Tibial artery (tissue), 4 donors: ENCODE measurements around the gene ERGIC1.
A peak's percentile ranks its signal among the peaks of the same experiment; 100 is the strongest.

Source experiments
- DNase-seq, 2 donors: peaks; one replicate each; pipeline ENCODE4 v3.0.0-alpha.2; 2019
- H3K27ac ChIP-seq, 2 donors: fragments of 200-600 bp; sonication (generic) in 1 of 2; 1 replicate in 1 of 2; 2 replicates in 1 of 2; pipeline ENCODE4 v1.5.1; 2018 to 2019; ENCODE audit warnings: mild to moderate bottlenecking in 1 of 2
- H3K27me3 ChIP-seq, 2 donors: fragments of 200-600 bp; sonication (generic) in 1 of 2; one replicate each; pipeline versions ENCODE4 v1.5.1 to v1.6.0; 2016 to 2019
- H3K36me3 ChIP-seq, 3 donors: fragments of 200-600 bp; sonication (generic) in 2 of 3; one replicate each; pipeline ENCODE4 v1.5.1; 2016 to 2019; ENCODE audit warnings: mild to moderate bottlenecking in 2 of 3
- H3K4me1 ChIP-seq, 4 donors: fragments of 200-600 bp; sonication (generic) in 2 of 4; 1 replicate in 3 of 4; 2 replicates in 1 of 4; pipeline ENCODE4 v1.5.1; 2016 to 2019
- H3K4me3 ChIP-seq, 2 donors: fragments of 200-600 bp; sonication (generic) in 1 of 2; 1 replicate in 1 of 2; 2 replicates in 1 of 2; pipeline ENCODE4 v1.5.1; 2018 to 2019; ENCODE audit warnings: mild to moderate bottlenecking in 2 of 2
- H3K9me3 ChIP-seq, 3 donors: fragments of 200-600 bp; sonication (generic) in 1 of 3; one replicate each; pipeline ENCODE4 v1.5.1; 2016 to 2019
- intact Hi-C: fragments of 100-400 bp; cut with DNase I; formaldehyde crosslinking; loops from one replicate; pipeline ENCODE4 v1.15.0; 2023; ENCODE audit warnings: low total_unique reads
- TF ChIP-seq, protein P1 (sequence below), 2 experiments: fragments of 200-600 bp in 1 of 2; fragments of 450-650 bp in 1 of 2; IDR thresholded peaks; one replicate each; pipeline ENCODE4 v1.5.1; 2017 to 2019; ENCODE audit warnings: antibody characterized with exemption in 2 of 2, mild to moderate bottlenecking in 1 of 2, moderate library complexity in 1 of 2

The ERGIC1 gene

DNA sequence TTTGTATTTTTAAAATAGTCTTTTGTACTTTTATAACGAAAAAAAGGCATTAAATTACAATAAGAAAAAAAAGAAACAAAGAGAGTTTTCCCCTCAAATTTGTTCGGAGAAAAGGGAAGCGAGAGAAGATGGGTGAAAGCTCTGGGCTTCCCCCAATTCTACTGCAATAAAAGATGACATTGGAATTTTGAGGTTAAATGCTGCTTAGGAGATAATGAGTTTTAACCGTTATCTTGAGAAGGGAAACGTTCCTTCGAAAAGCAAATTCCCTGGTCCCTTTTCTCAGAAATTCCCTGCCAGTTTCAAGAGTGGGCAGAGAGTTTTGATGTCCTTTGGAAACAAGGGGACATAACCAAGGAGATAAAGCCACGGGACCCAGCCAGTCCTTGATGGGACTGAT, 18.4 kb upstream of the ERGIC1 start:
- no peaks in the 10 kb centered on the region for H3K9me3 ChIP-seq
- H3K36me3 ChIP-seq: no peaks in the 10 kb centered on the region
- peaks cover 0 to 7% (median 0%) of the 10 kb centered on the region in 4 donors for H3K4me1 ChIP-seq
- H3K27ac ChIP-seq: no peak overlapping the region
- TF ChIP-seq, protein P1, sequence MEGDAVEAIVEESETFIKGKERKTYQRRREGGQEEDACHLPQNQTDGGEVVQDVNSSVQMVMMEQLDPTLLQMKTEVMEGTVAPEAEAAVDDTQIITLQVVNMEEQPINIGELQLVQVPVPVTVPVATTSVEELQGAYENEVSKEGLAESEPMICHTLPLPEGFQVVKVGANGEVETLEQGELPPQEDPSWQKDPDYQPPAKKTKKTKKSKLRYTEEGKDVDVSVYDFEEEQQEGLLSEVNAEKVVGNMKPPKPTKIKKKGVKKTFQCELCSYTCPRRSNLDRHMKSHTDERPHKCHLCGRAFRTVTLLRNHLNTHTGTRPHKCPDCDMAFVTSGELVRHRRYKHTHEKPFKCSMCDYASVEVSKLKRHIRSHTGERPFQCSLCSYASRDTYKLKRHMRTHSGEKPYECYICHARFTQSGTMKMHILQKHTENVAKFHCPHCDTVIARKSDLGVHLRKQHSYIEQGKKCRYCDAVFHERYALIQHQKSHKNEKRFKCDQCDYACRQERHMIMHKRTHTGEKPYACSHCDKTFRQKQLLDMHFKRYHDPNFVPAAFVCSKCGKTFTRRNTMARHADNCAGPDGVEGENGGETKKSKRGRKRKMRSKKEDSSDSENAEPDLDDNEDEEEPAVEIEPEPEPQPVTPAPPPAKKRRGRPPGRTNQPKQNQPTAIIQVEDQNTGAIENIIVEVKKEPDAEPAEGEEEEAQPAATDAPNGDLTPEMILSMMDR (IDR thresholded peaks at IDR 0.05): no peak
- no peak for DNase-seq
- intact Hi-C loops: no loop called here
- H3K4me3 ChIP-seq: no peak overlapping the region
- H3K27me3 ChIP-seq: no peaks in the 10 kb centered on the region

DNA sequence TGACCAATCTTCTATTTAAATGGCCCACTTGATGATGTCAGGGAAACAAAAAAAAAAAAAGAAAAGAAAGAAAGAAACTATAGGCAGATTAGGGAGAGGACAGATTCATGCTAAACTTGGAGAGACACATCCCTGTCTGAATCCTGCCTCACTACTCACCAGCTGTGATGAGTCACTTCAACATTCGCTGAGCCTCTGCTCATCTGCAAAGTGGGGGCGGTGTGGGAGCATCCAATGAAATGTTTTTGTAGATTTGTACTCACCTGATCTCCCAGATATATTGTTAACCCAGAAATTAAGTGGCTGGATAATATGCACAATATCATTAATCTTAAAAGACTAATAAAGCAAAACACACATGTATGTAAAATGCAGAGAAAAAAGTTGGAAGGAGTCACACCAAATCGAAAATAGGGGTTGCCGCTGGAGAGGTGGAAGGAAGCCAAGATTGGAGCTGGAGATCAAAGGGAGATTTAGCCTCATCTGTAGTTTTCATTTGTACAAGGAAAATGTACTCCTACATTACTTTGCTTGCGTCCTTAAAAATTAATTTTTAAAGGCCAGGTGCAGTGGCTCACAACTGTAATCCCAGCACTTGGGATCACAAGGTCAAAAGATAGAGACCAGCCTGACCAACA, 17.0 kb upstream of the ERGIC1 start:
- H3K27me3 ChIP-seq: no peaks in the 10 kb centered on the region
- peak in 1 of 2 donors; percentile 12 for DNase-seq
- H3K36me3 ChIP-seq: no peaks in the 10 kb centered on the region
- peaks cover 0 to 7% (median 0%) of the 10 kb centered on the region in 4 donors for H3K4me1 ChIP-seq
- no peak overlapping the region for H3K4me3 ChIP-seq
- TF ChIP-seq, protein P1 (IDR thresholded peaks at IDR 0.05): no peak
- H3K9me3 ChIP-seq: no peaks in the 10 kb centered on the region
- intact Hi-C loops: no loop called here
- no peak overlapping the region for H3K27ac ChIP-seq

DNA sequence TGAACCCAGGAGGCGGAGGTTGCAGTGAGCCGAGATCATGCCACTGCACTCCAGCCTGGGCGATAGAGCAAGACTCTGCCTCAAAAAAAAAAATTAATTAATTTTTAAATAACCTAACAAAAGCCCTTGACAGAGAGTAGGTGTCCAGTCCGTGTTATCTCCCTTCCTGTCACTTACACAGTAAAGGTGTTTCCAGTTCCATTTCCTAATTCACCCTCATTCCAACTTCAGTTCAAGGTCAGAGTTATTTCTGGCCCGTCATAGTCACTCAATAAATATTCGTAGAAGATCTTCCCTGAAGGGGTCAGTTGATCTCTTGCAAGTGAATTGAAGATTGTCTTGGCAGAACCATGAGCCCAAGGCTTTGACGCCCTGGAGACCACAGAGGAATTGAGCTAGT, 16.4 kb upstream of the ERGIC1 start:
- H3K27me3 ChIP-seq: no peaks in the 10 kb centered on the region
- no peak overlapping the region for H3K27ac ChIP-seq
- H3K4me3 ChIP-seq: no peak overlapping the region
- no peaks in the 10 kb centered on the region for H3K36me3 ChIP-seq
- no peaks in the 10 kb centered on the region for H3K9me3 ChIP-seq
- no peak for DNase-seq
- TF ChIP-seq, protein P1 (IDR thresholded peaks at IDR 0.05): no peak
- intact Hi-C loops: no loop called here
- peaks cover 0 to 7% (median 0%) of the 10 kb centered on the region in 4 donors for H3K4me1 ChIP-seq

DNA sequence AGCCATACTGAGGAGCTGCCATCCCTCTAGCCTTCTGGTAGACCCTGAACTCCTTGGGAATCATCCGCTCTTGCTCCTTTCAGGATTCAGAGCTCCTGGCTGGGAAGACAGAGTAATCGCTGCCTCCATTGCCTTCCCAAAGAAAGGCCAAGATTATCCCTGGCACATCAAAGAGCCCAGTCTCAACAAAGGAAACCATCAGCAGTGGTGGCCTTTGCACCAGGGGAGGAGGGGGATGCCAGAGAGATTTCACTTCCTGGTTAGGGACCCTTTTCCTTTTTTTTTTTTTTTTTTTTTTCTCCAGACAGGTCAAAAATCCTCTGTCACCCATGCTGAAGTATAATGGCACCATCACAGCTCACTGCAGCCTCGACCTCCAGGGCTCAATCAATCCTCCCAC, 16.0 kb upstream of the ERGIC1 start:
- TF ChIP-seq, protein P1 (IDR thresholded peaks at IDR 0.05): no peak

DNA sequence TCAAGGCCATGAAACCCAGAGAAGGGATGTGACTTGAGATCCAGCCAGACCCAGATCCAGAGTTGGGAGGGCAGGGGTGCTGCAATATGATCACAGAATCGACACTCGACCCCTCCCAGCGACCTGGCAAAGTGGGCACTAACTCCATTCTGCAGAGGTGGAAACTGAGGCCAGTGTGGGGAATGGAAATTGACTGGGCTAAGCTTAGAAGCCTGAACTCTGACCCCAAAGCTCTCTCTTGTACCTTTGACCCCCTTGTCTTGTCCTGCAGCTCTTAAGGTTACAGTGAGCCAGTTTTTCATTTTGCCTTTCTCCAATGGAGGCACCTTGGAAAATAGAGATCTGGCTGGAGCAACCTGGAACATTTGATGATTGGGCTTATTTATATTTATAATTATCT, 14.5 kb upstream of the ERGIC1 start:
- Histone ChIP-seq H3K4me3 (no peak overlapping the region), H3K9me3 (no peaks in the 10 kb centered on the region), H3K36me3 (no peaks in the 10 kb centered on the region), H3K27me3 (no peaks in the 10 kb centered on the region), H3K4me1 (peaks cover 0 to 7% (median 0%) of the 10 kb centered on the region in 4 donors), H3K27ac (no peak overlapping the region)
- DNase-seq: peak in 1 of 2 donors; percentile 37
- intact Hi-C loops: no loop called here
- TF ChIP-seq, protein P1 (IDR thresholded peaks at IDR 0.05): no peak

More for the DNA sequence above, 16.0 kb upstream of the ERGIC1 start:
- Histone ChIP-seq H3K9me3 (no peaks in the 10 kb centered on the region), H3K4me1 (peaks cover 0 to 7% (median 0%) of the 10 kb centered on the region in 4 donors), H3K27me3 (no peaks in the 10 kb centered on the region), H3K4me3 (no peak overlapping the region), H3K27ac (no peak overlapping the region), H3K36me3 (no peaks in the 10 kb centered on the region)
- DNase-seq: no peak
- intact Hi-C loops: no loop called here
